GM12892 (cell line): ENCODE measurements around the gene DLX1.

Experiments
- POLR2A ChIP-seq: IDR thresholded peaks from 2 replicates; pipeline ENCODE4 v1.6.1; 2011; ENCODE audit warnings: low read depth, low read length, control low read depth
- POLR2AphosphoS5 ChIP-seq: IDR thresholded peaks from 2 replicates; pipeline ENCODE4 v1.6.1; 2011; ENCODE audit warnings: low read depth, low read length, control low read depth
- TAF1 ChIP-seq: IDR thresholded peaks from 2 replicates; pipeline ENCODE4 v1.6.1; 2011; ENCODE audit warnings: low read depth, mild to moderate bottlenecking, control low read depth, low read length, borderline replicate concordance

GRCh38 chr2:172095905-172096625, 10.8 kb downstream of the DLX1 start:
- TF ChIP-seq POLR2AphosphoS5: no peak
- TF ChIP-seq POLR2A: no peak
- TF ChIP-seq TAF1: no peak
